UCSD-AML1 (cell line): ENCODE results near the gene PRUNE2.

Experiments used
- DNase-seq: peaks from one replicate; lab custom pipeline; 2025; ENCODE audit not compliant: unreplicated experiment; lab: John Stamatoyannopoulos, UW

Gene PRUNE2

GRCh38 chr9:76900884-76901440, 5.0 kb downstream of the PRUNE2 start:
- no peak for DNase-seq

GRCh38 chr9:76898786-76899185, 7.1 kb downstream of the PRUNE2 start:
- no peak for DNase-seq

- no peak for DNase-seq
These were observed 7.9 kb downstream of the PRUNE2 start for GRCh38 chr9:76897804-76898525.

GRCh38 chr9:76896035-76896434, 9.9 kb downstream of the PRUNE2 start:
- no peak for DNase-seq

- DNase-seq: no peak
These were observed 10.7 kb downstream of the PRUNE2 start for GRCh38 chr9:76895186-76895585.

- no peak for DNase-seq
These were observed 11.7 kb downstream of the PRUNE2 start for GRCh38 chr9:76894198-76894597.

GRCh38 chr9:76893395-76893932, 12.4 kb downstream of the PRUNE2 start:
- no peak for DNase-seq

GRCh38 chr9:76891874-76892273, 14.0 kb downstream of the PRUNE2 start:
- no peak for DNase-seq

- no peak for DNase-seq
These were observed 14.6 kb downstream of the PRUNE2 start for GRCh38 chr9:76891279-76891678.

GRCh38 chr9:76887951-76888350, 18.0 kb downstream of the PRUNE2 start:
- no peak for DNase-seq

- DNase-seq: no peak
These were observed 18.7 kb downstream of the PRUNE2 start for GRCh38 chr9:76887003-76887821.

GRCh38 chr9:76886318-76886717, 19.6 kb downstream of the PRUNE2 start:
- DNase-seq: no peak

- DNase-seq: no peak
These were observed 21.1 kb downstream of the PRUNE2 start for GRCh38 chr9:76884823-76885222.

GRCh38 chr9:76883341-76883855, 22.5 kb downstream of the PRUNE2 start:
- no peak for DNase-seq

GRCh38 chr9:76882686-76883085, 23.2 kb downstream of the PRUNE2 start:
- no peak for DNase-seq

GRCh38 chr9:76880210-76880609, 25.7 kb downstream of the PRUNE2 start:
- DNase-seq: no peak

- DNase-seq: no peak
These were observed 27.0 kb downstream of the PRUNE2 start for GRCh38 chr9:76878933-76879332.

- DNase-seq: no peak
These were observed 28.0 kb downstream of the PRUNE2 start for GRCh38 chr9:76877961-76878360.

GRCh38 chr9:76876098-76876497, 29.8 kb downstream of the PRUNE2 start:
- no peak for DNase-seq

- no peak for DNase-seq
These were observed 32.1 kb downstream of the PRUNE2 start for GRCh38 chr9:76873821-76874220.

- no peak for DNase-seq
These were observed 32.7 kb downstream of the PRUNE2 start for GRCh38 chr9:76873056-76873792.
